ENCODE measurements around the gene MMAB.

- peak; percentile 94 for TF ChIP-seq CTCF (conservative IDR thresholded peaks at IDR 0.05)
- TF ChIP-seq ZFX (IDR thresholded peaks at IDR 0.05) = no peak
Measured at GRCh38 chr12:109597795-109598427, 24.6 kb upstream of the MMAB start.
